Muscle layer of colon (tissue), 2 donors: Measurements from ENCODE around the gene H1-8.

Source experiments
- H3K27ac ChIP-seq: one replicate; pipeline ENCODE4 v1.7.0; 2013; ENCODE audit warnings: low read depth, mild to moderate bottlenecking, low read length, moderate library complexity
- H3K27me3 ChIP-seq, 2 donors: one replicate each; pipeline ENCODE4 v1.7.0; 2013; ENCODE audit warnings: low read length in 2 of 2, mild to moderate bottlenecking in 2 of 2; ENCODE audit not compliant: insufficient read depth in 2 of 2, control insufficient read depth in 1 of 2
- H3K36me3 ChIP-seq: one replicate; pipeline ENCODE4 v1.7.0; 2013; ENCODE audit warnings: mild to moderate bottlenecking, low read length; ENCODE audit not compliant: insufficient read depth
- H3K4me1 ChIP-seq: one replicate; pipeline ENCODE4 v1.7.0; 2013; ENCODE audit warnings: mild to moderate bottlenecking, low read length; ENCODE audit not compliant: insufficient read depth
- H3K4me3 ChIP-seq, 2 donors: one replicate each; pipeline ENCODE4 v1.7.0; 2013; ENCODE audit warnings: low read length in 2 of 2, low read depth in 1 of 2, mild to moderate bottlenecking in 1 of 2, moderate library complexity in 1 of 2
- H3K9ac ChIP-seq: one replicate; pipeline ENCODE4 v1.7.0; 2013; ENCODE audit warnings: low read length
- H3K9me3 ChIP-seq: one replicate; pipeline ENCODE4 v1.7.0; 2013; ENCODE audit warnings: mild to moderate bottlenecking, low read length
- donor health status: abdominal sarcoma.
- donor health status: Adenocarcinoma of cecum.

Gene H1-8

DNA sequence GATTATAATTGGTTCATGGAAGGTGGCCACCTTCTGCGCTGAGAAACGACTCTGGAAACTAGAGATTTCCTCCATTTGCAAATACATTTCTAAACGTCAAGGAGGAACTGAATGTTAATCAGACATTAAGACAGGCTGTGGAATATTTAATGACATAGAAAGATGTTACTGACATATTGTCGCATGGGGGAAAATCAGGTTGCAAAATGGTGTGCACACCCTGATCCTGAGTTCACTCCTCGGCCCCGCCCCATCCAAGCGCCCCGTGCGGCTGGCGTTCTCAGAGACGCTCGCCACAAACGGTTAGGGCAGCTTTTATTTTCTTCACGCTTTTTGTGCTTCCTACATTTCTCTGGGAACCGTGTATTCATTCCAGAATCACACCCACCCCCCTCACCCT is 10.7 kb downstream of the H1-8 start:
- Histone ChIP-seq H3K27me3 (no peaks in the 10 kb centered on the region), H3K27ac (no peak overlapping the region), H3K4me3 (no peak overlapping the region), H3K36me3 (peaks cover 11% of the 10 kb centered on the region), H3K4me1 (peaks cover 17% of the 10 kb centered on the region), H3K9ac (no peak overlapping the region), H3K9me3 (no peaks in the 10 kb centered on the region)

DNA sequence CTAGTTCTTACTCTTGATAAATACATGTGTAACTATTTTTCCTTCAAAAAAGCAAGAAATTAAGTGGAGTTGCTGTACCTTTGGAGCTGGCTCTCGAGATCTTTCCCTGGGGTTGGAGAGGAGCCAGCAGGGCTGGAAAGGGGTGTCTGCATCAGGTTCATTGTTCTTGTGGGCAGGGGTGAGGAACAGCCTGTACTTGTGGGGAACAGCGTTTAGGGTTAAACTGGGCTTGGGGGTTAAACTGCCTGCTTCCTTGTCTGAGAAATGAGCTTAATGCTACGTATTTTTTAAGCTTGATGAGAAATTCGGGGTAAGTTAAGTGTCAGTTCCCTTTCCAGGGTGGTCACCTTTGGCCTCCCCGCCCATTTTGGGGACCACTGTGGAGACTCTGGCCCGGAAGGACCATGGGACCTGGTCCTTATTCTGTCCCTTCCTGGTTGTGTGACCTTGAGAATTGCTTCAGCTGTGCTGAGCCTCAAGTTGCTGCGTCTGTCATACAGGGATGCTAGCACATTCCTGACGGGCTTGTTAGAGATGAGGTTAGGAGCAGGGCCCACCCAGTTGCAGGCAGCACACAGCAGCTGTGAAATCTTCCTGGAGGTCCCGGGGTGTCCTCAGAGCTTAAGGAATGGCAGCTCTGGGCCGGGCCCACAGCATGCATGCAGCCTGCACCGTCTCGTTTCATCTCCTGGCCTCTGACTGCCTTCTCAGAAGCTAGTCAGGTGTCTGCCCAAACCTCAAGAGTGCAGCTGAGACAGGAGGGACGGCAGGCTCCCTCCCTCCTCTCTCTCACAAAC is 11.6 kb downstream of the H1-8 start:
- H3K27ac ChIP-seq: no peak overlapping the region
- H3K4me1 ChIP-seq: peaks cover 19% of the 10 kb centered on the region
- no peak overlapping the region for H3K9ac ChIP-seq

DNA sequence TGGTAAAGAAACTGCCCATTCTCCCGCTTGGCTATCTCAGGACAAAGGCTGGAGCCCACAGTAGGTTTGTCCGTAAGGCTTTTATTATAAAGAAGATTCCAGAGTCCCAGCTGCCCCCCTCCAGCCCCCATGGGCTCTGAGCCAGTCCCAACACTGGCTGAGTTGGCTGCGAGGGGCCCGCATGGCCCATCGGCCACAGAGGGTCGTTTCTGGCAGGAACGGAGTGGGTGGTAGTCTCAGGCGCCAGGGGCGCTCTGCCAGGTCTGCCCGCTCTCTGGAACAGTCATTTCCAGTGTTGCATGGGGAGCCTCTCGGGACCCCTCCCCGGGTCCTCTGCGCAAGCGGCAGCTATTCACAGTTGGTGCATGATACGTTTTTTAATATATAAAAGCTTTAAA is 12.2 kb downstream of the H1-8 start:
- Histone ChIP-seq H3K27ac (no peak overlapping the region), H3K4me1 (peaks cover 22% of the 10 kb centered on the region), H3K27me3 (no peaks in the 10 kb centered on the region), H3K36me3 (peaks cover 11% of the 10 kb centered on the region), H3K9ac (no peak overlapping the region), H3K4me3 (no peak overlapping the region), H3K9me3 (no peaks in the 10 kb centered on the region)

More for the DNA sequence above, 11.6 kb downstream of the H1-8 start:
- no peaks in the 10 kb centered on the region for H3K27me3 ChIP-seq
- H3K36me3 ChIP-seq: peaks cover 11% of the 10 kb centered on the region
- H3K9me3 ChIP-seq: no peaks in the 10 kb centered on the region
- H3K4me3 ChIP-seq: no peak overlapping the region

DNA sequence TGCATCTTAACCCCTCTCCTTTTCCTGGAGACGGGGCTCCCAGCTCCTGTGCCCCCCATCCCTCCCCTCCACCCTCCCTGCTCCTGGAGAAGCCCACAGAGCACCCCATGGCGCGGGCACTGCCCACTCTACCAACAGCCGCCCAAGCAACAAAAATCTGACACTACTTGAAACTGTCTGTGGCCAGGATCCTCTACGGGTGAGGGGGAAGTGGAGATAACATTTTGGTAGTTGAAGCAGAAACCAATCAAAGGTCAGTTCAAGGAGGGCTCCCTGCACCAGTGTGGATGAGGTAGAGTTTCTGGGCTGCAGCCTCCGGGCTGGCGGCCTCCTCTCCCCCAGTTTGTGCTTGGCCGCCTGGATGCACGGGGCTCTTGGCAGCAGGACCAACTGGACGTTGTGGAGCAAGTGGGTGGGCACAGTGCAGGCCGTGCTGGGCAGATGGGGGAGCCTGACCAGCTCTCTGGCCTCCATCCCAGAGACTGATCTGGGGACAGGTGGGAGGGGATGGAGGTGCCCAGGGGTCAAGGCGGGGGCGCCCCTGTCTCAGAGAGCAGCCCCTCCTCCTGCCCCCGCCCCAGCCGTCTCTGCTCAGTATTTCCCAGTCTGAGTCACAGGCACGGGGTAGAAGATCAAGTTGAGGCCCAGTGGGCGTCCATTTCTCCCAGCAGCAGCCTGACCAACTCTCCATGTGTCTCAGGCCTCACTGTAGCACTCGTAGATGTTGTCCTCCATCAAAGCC is 12.8 kb downstream of the H1-8 start:
- Histone ChIP-seq H3K4me1 (peaks cover 28% of the 10 kb centered on the region), H3K9me3 (no peaks in the 10 kb centered on the region), H3K27ac (no peak overlapping the region), H3K4me3 (no peak overlapping the region), H3K36me3 (peaks cover 11% of the 10 kb centered on the region), H3K9ac (no peak overlapping the region), H3K27me3 (no peaks in the 10 kb centered on the region)

DNA sequence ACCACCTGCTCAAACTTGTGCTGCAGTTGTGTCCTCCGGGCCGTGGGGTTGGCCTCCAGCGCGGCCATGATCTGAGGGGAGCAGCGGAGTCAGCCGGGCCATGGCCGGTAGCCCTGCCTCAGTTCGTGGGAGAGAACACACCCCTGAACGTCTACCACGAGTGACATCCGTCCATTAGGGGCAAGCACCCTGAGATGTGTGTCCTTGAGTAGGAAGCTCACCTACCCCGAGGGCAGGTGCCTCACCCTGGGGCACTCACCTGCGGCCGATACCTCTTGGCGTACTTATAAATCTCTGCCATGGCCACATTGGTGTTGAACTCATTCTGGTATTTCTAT is 13.4 kb downstream of the H1-8 start:
- Histone ChIP-seq H3K9ac (no peak overlapping the region), H3K9me3 (no peaks in the 10 kb centered on the region), H3K27ac (no peak overlapping the region), H3K4me1 (peaks cover 34% of the 10 kb centered on the region), H3K4me3 (no peak overlapping the region), H3K36me3 (peaks cover 11% of the 10 kb centered on the region), H3K27me3 (no peaks in the 10 kb centered on the region)

DNA sequence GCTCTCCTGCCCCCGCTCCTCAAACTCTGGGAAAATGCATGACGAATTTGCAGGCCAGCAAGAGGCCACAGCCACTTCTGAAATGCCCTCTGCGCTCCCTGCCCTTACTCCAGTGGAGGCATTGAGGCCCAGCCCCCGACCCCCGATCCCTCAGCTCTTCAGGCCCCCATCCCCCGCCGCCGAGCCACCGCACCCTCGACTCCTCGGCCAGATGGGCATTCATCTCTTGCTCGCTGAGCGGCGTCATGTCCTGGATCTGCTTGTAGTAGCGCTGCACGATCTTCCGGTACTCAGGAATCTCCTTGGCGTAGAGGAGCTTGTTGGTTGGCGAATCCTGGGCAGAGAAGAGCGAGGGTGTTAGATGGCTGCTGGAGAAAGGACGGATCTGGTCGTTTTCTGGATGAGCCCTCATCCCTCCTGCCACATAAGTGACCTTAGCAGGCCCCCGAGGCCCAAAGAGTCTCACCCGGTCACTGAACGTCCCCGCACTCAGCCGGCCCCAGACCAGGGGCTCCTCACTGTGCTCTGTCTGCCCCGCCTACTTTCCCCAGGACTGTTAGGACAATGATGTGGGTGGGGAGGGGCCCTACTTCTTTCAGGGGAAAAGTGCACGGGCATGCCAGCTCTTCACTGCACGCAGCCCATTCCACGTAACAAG is 14.0 kb downstream of the H1-8 start:
- H3K4me1 ChIP-seq: peaks cover 41% of the 10 kb centered on the region
- no peak overlapping the region for H3K27ac ChIP-seq
- no peak overlapping the region for H3K9ac ChIP-seq
- H3K27me3 ChIP-seq: no peaks in the 10 kb centered on the region
- H3K36me3 ChIP-seq: peaks cover 11% of the 10 kb centered on the region
- H3K4me3 ChIP-seq: no peak overlapping the region
- no peaks in the 10 kb centered on the region for H3K9me3 ChIP-seq

DNA sequence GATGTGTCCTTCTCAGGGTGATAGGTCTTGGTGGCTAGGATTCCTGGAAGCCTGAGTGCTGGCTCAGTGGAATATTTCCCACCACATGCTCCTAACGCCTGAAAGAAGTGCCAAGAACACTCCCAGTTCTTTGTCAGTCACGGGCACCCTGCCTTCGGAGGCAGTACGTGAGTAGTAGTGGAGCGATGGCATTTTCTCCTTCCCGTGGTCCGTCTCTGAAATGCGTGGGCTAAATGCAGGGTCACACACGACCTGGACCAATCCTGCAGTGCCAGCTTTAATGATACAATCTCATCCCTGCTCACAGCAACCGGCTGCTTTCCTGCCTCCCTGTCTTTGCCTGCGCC is 14.5 kb downstream of the H1-8 start:
- Histone ChIP-seq H3K4me3 (no peak overlapping the region), H3K27me3 (no peaks in the 10 kb centered on the region), H3K4me1 (peaks cover 41% of the 10 kb centered on the region), H3K9me3 (no peaks in the 10 kb centered on the region), H3K36me3 (peaks cover 11% of the 10 kb centered on the region), H3K9ac (no peak overlapping the region), H3K27ac (no peak overlapping the region)

DNA sequence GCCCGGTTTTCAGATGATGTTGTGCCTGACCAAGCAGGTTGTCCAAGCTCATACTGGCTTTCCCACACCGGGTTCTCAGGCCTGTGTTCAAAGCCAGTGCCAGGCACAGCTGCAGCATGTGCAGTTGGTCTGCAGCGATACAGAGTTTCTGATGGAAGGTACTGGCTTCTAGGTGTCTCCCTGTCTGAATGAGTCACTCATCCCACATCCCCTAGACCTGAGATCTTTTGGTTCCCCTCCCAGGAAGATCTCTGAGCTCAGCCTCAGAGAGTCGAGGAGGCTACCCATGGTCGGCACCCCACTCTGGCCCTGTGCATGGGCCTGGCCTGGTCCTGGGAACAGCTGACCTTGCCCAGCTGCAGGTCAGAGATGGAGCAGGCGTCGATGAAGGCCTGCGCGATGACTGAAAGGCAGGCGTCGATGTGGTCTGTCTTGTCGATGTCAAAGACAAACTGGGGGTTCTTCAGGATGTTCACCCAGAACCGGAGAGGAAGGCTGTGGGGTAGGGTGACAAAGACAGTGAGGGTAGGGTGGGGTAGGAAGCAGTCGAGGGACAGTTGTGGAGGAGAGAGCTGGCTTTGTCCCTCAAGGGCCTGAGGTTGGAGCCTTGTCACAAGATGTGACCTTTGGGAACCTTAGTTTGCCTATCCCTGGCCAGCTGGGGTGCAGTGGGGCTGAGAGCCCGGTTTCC is 15.3 kb downstream of the H1-8 start:
- Histone ChIP-seq H3K36me3 (peaks cover 11% of the 10 kb centered on the region), H3K4me1 (peaks cover 41% of the 10 kb centered on the region), H3K9ac (no peak overlapping the region), H3K27ac (no peak overlapping the region), H3K27me3 (no peaks in the 10 kb centered on the region), H3K4me3 (no peak overlapping the region), H3K9me3 (no peaks in the 10 kb centered on the region)

DNA sequence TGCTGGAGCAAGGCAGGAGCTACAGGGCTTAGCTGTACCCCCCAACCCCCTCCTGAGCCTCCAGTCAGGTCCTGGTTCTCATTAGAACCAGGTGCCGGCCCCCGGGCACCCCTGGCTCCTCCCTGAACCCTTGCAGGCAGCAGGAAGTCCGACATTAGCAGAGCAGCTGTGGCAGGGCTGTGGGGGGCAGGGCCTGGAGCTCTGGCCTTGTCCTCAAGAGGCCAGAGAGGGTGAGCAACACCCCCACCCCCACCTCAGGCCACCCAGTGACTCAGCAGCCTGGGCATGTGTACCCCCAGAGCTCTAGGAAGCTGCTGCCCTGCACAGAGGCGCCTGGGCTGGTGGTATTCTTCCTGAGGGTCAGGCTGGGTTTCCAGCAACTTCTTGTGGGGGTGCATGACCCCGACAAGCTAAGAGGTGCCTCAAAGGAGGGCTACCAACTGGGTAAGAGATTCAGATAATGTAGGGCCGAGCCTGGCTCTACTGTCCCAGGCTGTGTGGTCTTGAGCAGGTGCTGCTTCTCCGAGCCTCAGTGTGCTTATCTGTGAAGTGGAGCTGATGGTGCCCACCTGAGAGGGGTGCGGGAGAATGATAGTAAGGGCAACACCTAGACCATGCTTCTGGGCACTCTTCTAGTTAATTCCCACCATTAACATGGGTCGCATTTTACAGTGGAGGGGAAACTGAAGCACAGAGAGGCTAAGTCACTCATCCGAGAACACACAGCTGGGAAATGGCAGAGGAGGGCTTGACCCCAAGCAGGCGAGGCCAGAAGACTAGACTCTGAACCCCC is 16.0 kb downstream of the H1-8 start:
- Histone ChIP-seq H3K4me3 (no peak overlapping the region), H3K36me3 (peaks cover 11% of the 10 kb centered on the region), H3K9me3 (no peaks in the 10 kb centered on the region), H3K27ac (no peak overlapping the region), H3K9ac (no peak overlapping the region), H3K27me3 (no peaks in the 10 kb centered on the region), H3K4me1 (peaks cover 42% of the 10 kb centered on the region)

DNA sequence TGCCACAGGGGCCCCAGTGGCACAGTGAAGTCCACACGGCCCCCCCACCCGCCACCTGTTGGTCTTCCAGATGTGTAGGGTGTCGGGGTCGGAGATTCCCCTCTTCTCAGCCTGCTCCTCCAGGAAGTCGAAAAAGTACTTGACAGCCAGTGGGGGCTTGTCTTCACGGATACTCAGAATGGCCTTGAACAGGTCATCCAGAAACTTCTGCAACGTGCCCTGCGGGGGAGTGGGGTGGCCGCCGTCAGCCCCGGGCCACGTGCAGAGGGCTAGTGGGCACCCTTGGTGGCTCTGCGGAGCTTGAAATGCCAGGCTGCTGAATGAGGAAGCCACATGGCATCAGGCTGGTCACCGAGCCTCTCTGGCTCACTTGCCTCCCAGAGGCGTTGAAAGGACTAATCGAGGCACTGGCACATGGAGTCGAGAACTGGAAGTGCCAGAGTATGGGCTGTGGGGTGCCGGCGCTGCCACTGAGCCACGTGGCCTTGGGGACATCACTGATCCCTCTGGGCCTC is 16.6 kb downstream of the H1-8 start:
- H3K4me1 ChIP-seq: peaks cover 42% of the 10 kb centered on the region
- no peaks in the 10 kb centered on the region for H3K27me3 ChIP-seq
- H3K9me3 ChIP-seq: no peaks in the 10 kb centered on the region
- no peak overlapping the region for H3K4me3 ChIP-seq
- H3K36me3 ChIP-seq: peaks cover 11% of the 10 kb centered on the region
- H3K9ac ChIP-seq: no peak overlapping the region
- no peak overlapping the region for H3K27ac ChIP-seq
